BLaER1 (cell line): ENCODE results near the gene ATP8A2.

ENCODE experiments used
- H3K27ac ChIP-seq: shearing (Covaris generic); formaldehyde crosslinking; 2 replicates; pipeline ENCODE4 v1.8.1; 2022
- H3K27me3 ChIP-seq: shearing (Covaris generic); formaldehyde crosslinking; 2 replicates; pipeline ENCODE4 v1.8.1; 2022
- H3K36me3 ChIP-seq: shearing (Covaris generic); formaldehyde crosslinking; 2 replicates; pipeline ENCODE4 v1.8.1; 2022
- H3K4me1 ChIP-seq: shearing (Covaris generic); formaldehyde crosslinking; 2 replicates; pipeline ENCODE4 v1.8.1; 2022
- H3K4me2 ChIP-seq: shearing (Covaris generic); formaldehyde crosslinking; 2 replicates; pipeline ENCODE4 v1.8.1; 2022
- H3K4me3 ChIP-seq: shearing (Covaris generic); formaldehyde crosslinking; 2 replicates; pipeline ENCODE4 v1.8.1; 2022
- H3K9ac ChIP-seq: shearing (Covaris generic); formaldehyde crosslinking; 2 replicates; pipeline ENCODE4 v1.8.1; 2022
- H3K9me3 ChIP-seq: shearing (Covaris generic); formaldehyde crosslinking; 2 replicates; pipeline ENCODE4 v1.8.1; 2022
- H4K20me1 ChIP-seq: shearing (Covaris generic); formaldehyde crosslinking; 2 replicates; pipeline ENCODE4 v1.8.1; 2022
- Cebpa-rat ChIP-seq: shearing (Covaris generic); IDR thresholded peaks from 2 replicates; pipeline ENCODE4 v1.8.1; 2022

ATP8A2 gene

DNA sequence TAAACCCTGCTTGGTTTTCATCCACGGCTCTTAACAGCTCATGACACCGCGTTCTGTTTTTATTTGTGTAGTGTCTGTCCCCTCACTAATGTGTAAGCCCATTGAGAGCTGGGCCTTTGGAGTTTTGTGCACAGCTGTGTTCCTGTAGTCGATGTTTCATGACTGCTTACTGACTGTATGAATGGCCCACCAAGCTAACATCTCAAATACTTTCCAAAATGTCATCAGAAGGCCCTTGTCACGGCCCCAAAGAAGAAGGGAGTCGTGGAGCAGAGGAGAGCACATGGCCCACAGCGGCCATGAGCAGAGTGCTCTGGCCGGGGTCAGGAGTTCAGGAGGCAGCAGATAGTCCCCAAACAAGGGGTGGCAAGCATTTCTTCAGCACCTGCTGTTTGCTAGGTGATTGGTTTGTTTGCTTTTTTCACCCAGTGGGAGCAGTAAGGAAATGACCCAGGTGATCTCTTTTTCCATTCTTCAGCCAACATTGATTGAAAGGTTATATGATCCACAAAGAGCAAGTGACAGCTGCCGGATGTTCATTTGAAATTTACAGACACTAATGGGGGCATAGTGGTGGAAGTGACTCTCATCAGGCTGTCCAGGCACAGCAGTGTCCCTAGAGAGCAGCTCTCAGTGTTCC is 315.2 kb downstream of the ATP8A2 start:
- Histone ChIP-seq H3K9me3 (no peaks in the 10 kb centered on the region), H3K4me1 (peaks cover 9% of the 10 kb centered on the region; the same call in 1 of the 2 replicates), H3K27me3 (no peaks in the 10 kb centered on the region), H3K4me3 (no peak overlapping the region), H3K9ac (no peak overlapping the region), H3K27ac (no peak overlapping the region), H3K36me3 (no peaks in the 10 kb centered on the region), H4K20me1 (no peaks in the 10 kb centered on the region), H3K4me2 (no peak overlapping the region)
- TF ChIP-seq Cebpa-rat: no peak

DNA sequence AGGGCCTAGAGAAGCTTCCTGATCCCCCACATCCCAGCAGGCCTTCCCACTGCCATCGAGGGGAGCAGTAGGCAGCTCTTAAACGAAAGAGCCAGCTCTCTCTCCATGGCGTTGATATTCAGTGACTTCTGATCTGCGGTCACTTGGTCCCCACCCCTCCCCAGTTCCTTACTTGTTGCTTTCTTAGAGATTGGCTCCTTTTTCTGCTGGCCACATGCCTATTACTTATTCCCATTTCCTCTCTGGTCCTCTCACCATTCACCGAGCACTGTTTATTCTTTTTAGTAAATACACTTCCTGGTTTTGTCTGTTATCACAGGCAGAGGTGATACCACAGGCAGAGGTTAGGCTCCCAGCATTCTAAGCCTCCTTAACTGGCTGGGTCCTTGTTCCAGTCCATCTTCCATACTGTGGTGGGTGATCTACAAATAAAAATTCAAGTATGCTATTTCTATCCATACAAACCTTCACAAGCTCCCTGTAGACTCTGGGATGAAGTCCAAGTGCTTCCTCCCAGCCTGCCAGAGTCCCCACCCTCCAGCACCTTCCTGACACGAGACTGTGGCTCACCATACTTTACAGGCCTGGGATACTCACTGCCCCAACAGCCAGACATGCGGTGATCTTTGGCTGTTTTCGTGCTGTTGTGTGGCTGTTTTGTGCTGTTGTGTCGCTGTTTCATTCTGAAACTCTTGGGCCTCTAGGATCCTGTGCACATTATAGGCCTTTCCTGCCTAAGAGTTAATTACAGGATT is 315.9 kb downstream of the ATP8A2 start:
- Histone ChIP-seq H3K4me1 (peaks cover 9% of the 10 kb centered on the region; the same call in 1 of the 2 replicates), H3K9me3 (no peaks in the 10 kb centered on the region), H4K20me1 (no peaks in the 10 kb centered on the region), H3K4me3 (no peak overlapping the region), H3K27me3 (no peaks in the 10 kb centered on the region), H3K4me2 (no peak overlapping the region), H3K9ac (no peak overlapping the region), H3K27ac (no peak overlapping the region), H3K36me3 (no peaks in the 10 kb centered on the region)
- TF ChIP-seq Cebpa-rat: no peak

DNA sequence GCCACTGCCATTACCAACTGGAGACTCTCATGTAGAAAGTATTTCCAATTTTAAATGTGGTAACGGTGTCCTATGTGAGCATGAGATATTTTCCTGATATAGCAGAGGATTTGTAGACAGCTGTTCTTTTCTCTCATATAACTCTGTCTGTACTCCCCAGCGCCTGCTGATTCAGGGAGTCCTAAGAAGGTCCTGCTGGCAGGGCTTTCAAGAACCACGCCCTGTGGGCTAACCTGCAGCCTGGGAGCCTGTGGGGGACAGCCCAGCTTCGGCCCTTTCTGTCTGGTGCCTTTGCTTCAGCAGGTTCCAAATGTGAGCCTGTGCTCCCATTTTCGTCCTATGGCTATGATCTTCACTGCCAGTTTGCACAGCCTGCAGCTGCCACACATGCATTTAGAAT is 316.8 kb downstream of the ATP8A2 start:
- Histone ChIP-seq H3K27me3 (no peaks in the 10 kb centered on the region), H3K4me1 (peaks cover 9% of the 10 kb centered on the region; the same call in 1 of the 2 replicates), H3K4me3 (no peak overlapping the region), H4K20me1 (no peaks in the 10 kb centered on the region), H3K36me3 (no peaks in the 10 kb centered on the region), H3K27ac (no peak overlapping the region), H3K4me2 (no peak overlapping the region), H3K9me3 (no peaks in the 10 kb centered on the region), H3K9ac (no peak overlapping the region)
- TF ChIP-seq Cebpa-rat: no peak

DNA sequence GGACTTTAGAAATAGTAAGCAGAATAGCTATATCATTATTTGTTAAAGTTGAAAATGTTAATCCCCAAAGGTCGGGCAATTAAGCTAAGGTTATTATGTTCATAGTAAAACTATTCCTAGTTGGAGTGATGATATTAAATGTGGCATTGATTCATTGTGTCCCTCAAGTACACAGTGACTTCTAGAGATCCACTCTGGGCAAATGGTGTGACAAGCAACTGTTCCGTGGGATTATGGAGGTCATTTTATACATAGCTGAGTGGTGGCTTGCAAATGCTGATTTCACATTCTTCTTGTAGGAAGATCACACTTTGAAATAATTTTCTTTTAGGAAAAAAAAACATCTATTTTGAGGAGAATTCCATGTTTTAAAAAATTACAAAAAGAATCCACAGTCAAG is 317.8 kb downstream of the ATP8A2 start:
- Histone ChIP-seq H3K4me2 (no peak overlapping the region), H3K9ac (no peak overlapping the region), H4K20me1 (no peaks in the 10 kb centered on the region), H3K27me3 (no peaks in the 10 kb centered on the region), H3K27ac (no peak overlapping the region), H3K9me3 (no peaks in the 10 kb centered on the region), H3K4me1 (peaks cover 9% of the 10 kb centered on the region; the same call in 1 of the 2 replicates), H3K36me3 (no peaks in the 10 kb centered on the region), H3K4me3 (no peak overlapping the region)
- TF ChIP-seq Cebpa-rat: no peak

DNA sequence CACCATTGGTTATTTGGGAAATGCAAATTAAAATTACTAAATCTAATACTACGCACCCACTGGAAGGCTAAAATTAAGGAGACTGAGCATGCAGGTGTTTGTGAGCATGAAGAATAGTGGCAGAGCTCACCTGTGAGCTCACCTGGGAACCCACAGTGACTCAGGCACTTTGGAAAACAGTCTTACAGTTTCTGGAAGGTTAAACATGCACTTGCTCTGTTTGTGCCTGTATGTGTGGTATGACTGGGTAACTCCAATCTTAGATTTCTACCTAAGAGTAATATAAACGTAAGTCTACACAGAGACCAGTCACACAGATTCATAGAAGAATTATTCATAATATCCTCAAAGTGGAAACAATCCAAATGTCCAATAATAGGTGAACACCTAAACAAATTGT is 318.8 kb downstream of the ATP8A2 start:
- Histone ChIP-seq H3K9ac (no peak overlapping the region), H3K9me3 (no peaks in the 10 kb centered on the region), H3K27me3 (no peaks in the 10 kb centered on the region), H3K4me1 (peaks cover 2% of the 10 kb centered on the region; the same call in 1 of the 2 replicates), H3K36me3 (no peaks in the 10 kb centered on the region), H3K27ac (no peak overlapping the region), H4K20me1 (no peaks in the 10 kb centered on the region), H3K4me3 (no peak overlapping the region), H3K4me2 (no peak overlapping the region)
- TF ChIP-seq Cebpa-rat: no peak

DNA sequence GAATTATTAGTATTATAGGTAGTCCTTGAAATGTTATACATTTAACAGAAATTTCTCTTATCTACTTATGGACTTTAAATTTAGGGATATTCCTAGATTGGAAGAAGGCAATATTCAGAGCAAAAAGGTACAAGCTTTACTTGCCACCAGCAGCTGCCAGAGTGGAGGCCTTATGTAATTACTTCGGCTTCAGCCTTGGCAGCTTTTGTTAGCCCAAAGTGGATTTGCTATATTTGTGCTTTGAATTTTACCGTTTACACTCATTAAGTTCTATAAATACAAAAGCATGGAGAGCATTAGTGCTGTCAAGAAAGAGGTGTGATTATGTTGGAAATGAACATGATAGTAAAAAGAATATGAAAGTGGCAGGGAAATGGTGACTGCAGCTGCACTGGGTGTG is 319.9 kb downstream of the ATP8A2 start:
- TF ChIP-seq Cebpa-rat: no peak
- H3K4me1 ChIP-seq: no peaks in the 10 kb centered on the region

DNA sequence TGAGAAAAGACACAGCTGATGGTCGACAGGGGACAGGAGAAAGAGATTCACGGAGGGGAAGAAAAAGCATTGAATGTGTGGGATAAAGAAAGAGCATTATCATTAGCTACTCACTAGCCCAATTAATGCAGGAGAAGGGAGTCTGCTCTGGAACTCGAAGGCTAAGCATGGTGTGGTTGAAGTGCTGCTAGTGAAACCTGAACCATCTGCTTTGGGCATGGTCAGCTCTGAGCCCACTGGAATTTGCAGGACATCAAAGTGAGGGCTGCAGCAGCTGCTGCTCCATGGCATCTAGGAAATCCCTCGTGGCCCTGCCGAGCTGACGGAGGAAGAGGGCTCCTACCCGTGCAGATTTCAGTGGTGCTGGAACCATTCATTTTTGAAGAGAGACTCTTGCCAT is 320.3 kb downstream of the ATP8A2 start:
- Histone ChIP-seq H4K20me1 (no peaks in the 10 kb centered on the region), H3K27ac (no peak overlapping the region), H3K4me3 (no peak overlapping the region), H3K4me2 (no peak overlapping the region), H3K9ac (no peak overlapping the region), H3K4me1 (no peaks in the 10 kb centered on the region), H3K9me3 (peaks cover 5% of the 10 kb centered on the region; the same call in 1 of the 2 replicates), H3K36me3 (no peaks in the 10 kb centered on the region), H3K27me3 (no peaks in the 10 kb centered on the region)
- no peak for TF ChIP-seq Cebpa-rat

More for the DNA sequence above, 319.9 kb downstream of the ATP8A2 start:
- H3K36me3 ChIP-seq: no peaks in the 10 kb centered on the region
- H3K4me2 ChIP-seq: no peak overlapping the region
- no peaks in the 10 kb centered on the region for H4K20me1 ChIP-seq
- no peak overlapping the region for H3K27ac ChIP-seq
- H3K27me3 ChIP-seq: no peaks in the 10 kb centered on the region
- no peak overlapping the region for H3K9ac ChIP-seq
- no peak overlapping the region for H3K4me3 ChIP-seq
- peaks cover 5% of the 10 kb centered on the region; the same call in 1 of the 2 replicates for H3K9me3 ChIP-seq

DNA sequence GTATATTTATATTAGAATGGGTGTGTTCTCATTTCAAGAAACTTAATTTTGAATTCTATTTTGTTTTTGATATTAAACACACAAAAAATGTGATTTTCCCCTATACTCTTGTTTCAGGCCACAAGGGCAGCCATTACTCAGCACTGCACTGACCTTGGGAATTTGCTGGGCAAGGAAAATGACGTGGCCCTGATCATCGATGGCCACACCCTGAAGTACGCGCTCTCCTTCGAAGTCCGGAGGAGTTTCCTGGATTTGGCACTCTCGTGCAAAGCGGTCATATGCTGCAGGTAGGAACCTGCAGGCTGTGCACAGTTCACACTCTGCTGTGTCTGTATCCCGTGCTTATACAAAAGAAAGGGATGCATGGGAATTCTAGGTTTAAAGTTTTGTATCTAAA is 327.3 kb downstream of the ATP8A2 start:
- peaks cover 11% of the 10 kb centered on the region for H3K9me3 ChIP-seq
- H3K27ac ChIP-seq: no peak overlapping the region
- H3K36me3 ChIP-seq: no peaks in the 10 kb centered on the region
- TF ChIP-seq Cebpa-rat: no peak
- H3K4me2 ChIP-seq: no peak overlapping the region
- no peak overlapping the region for H3K4me3 ChIP-seq
- H3K9ac ChIP-seq: no peak overlapping the region
- H3K4me1 ChIP-seq: peaks cover 8% of the 10 kb centered on the region
- H4K20me1 ChIP-seq: no peaks in the 10 kb centered on the region
- H3K27me3 ChIP-seq: no peaks in the 10 kb centered on the region

DNA sequence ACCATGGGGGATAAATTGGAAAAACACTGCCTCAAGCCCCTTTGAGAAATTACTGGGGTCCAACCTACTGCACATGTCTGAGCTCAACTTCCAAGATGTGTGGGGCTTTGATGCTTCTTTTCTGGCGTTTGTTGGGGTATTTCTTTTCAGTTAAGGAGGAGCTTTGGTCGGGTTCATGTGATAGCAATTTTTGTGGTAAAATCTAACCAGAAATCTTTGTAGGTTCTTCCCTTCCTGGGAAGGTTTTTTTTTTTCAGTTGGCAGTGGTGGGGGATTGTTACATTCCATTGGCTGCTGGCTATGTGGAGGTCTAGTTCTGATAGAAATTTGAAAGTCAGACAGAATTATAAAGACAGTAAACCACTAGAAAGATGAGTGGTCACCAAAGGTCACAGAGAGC is 327.8 kb downstream of the ATP8A2 start:
- H3K4me3 ChIP-seq: no peak overlapping the region
- no peaks in the 10 kb centered on the region for H3K36me3 ChIP-seq
- no peak overlapping the region for H3K9ac ChIP-seq
- H4K20me1 ChIP-seq: no peaks in the 10 kb centered on the region
- peak overlapping the region; percentile 35; the same call in 1 of the 2 replicates for H3K4me2 ChIP-seq
- no peak for TF ChIP-seq Cebpa-rat
- H3K27me3 ChIP-seq: no peaks in the 10 kb centered on the region
- peaks cover 11% of the 10 kb centered on the region for H3K9me3 ChIP-seq
- H3K4me1 ChIP-seq: peaks cover 8% of the 10 kb centered on the region
- H3K27ac ChIP-seq: no peak overlapping the region

DNA sequence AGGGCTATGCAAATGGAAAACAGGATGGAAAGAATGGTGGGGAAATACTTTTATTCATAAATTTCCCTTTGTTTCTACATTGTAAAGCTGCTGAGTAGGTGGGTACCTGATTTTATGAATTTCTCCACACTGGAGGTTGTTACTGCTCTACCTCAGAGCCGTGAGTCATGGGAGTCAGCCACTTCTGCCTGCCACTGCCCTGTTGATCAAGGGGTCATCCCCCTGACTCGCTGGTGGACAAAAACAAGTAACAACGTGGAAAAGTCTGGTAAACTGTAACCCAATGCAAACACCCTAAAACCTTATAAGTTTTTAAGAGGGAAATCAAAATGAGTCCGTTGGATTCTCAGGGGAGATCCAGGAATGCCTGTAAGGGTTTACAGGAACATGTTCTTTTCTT is 329.5 kb downstream of the ATP8A2 start:
- no peak overlapping the region for H3K9ac ChIP-seq
- H3K4me3 ChIP-seq: no peak overlapping the region
- no peaks in the 10 kb centered on the region for H3K27me3 ChIP-seq
- no peak overlapping the region for H3K27ac ChIP-seq
- no peak for TF ChIP-seq Cebpa-rat
- H4K20me1 ChIP-seq: no peaks in the 10 kb centered on the region
- peaks cover 8% of the 10 kb centered on the region for H3K4me1 ChIP-seq
- H3K9me3 ChIP-seq: peaks cover 8% of the 10 kb centered on the region
- H3K36me3 ChIP-seq: no peaks in the 10 kb centered on the region
- H3K4me2 ChIP-seq: no peak overlapping the region
